Measurements from ENCODE around the gene BIK. TPM values are rescaled to one million over a fixed set of nuclear protein-coding genes. Genes with fewer than 3 reads are reported as not detected.

The BIK gene
- total RNA-seq, 1 donor from 2014 or later, result 66.6 TPM

GRCh38 chr22:43168471-43169309 lies 58.1 kb downstream of the BIK start:
- TF ChIP-seq CTCF (IDR thresholded peaks at IDR 0.05; ENCODE audit: insufficient read depth, low read length, severe bottlenecking), result no peak
- no peak for FAIRE-seq
- H3K4me3 ChIP-seq (ENCODE audit: low read depth, low read length), result no peak overlapping the region
- DNase-seq (ENCODE audit: low read depth), result no peak
- H3K36me3 ChIP-seq (ENCODE audit: control insufficient read depth, insufficient read depth, low read length), result peaks cover 36% of the 10 kb centered on the region
- H3K27me3 ChIP-seq (ENCODE audit: control insufficient read depth, insufficient read depth, low read length), result no peaks in the 10 kb centered on the region

- peaks cover 43% of the 10 kb centered on the region for H3K36me3 ChIP-seq (ENCODE audit: control insufficient read depth, insufficient read depth, low read length)
- no peak overlapping the region for H3K4me3 ChIP-seq (ENCODE audit: low read depth, low read length)
- no peak for TF ChIP-seq CTCF (IDR thresholded peaks at IDR 0.05; ENCODE audit: insufficient read depth, low read length, severe bottlenecking)
- FAIRE-seq, result no peak
- H3K27me3 ChIP-seq (ENCODE audit: control insufficient read depth, insufficient read depth, low read length), result no peaks in the 10 kb centered on the region
- no peak for DNase-seq (ENCODE audit: low read depth)
Observed at GRCh38 chr22:43169310-43170130, 59.0 kb downstream of the BIK start.

- FAIRE-seq (peak; percentile 40), DNase-seq (ENCODE audit: low read depth) (no peak)
- Histone ChIP-seq H3K36me3 (ENCODE audit: control insufficient read depth, insufficient read depth, low read length) (peaks cover 48% of the 10 kb centered on the region), H3K27me3 (ENCODE audit: control insufficient read depth, insufficient read depth, low read length) (no peaks in the 10 kb centered on the region), H3K4me3 (ENCODE audit: low read depth, low read length) (no peak overlapping the region)
- TF ChIP-seq CTCF (IDR thresholded peaks at IDR 0.05; ENCODE audit: insufficient read depth, low read length, severe bottlenecking), result no peak
Observed at GRCh38 chr22:43170131-43170480, 59.6 kb downstream of the BIK start.

GRCh38 chr22:43171019-43171491 lies 60.5 kb downstream of the BIK start:
- Histone ChIP-seq H3K4me3 (ENCODE audit: low read depth, low read length) (no peak overlapping the region), H3K36me3 (ENCODE audit: control insufficient read depth, insufficient read depth, low read length) (peaks cover 50% of the 10 kb centered on the region), H3K27me3 (ENCODE audit: control insufficient read depth, insufficient read depth, low read length) (no peaks in the 10 kb centered on the region)
- FAIRE-seq, result no peak
- no peak for TF ChIP-seq CTCF (IDR thresholded peaks at IDR 0.05; ENCODE audit: insufficient read depth, low read length, severe bottlenecking)
- DNase-seq (ENCODE audit: low read depth), result no peak

GRCh38 chr22:43171607-43172006 lies 61.1 kb downstream of the BIK start:
- peaks cover 53% of the 10 kb centered on the region for H3K36me3 ChIP-seq (ENCODE audit: control insufficient read depth, insufficient read depth, low read length)
- no peak for TF ChIP-seq CTCF (IDR thresholded peaks at IDR 0.05; ENCODE audit: insufficient read depth, low read length, severe bottlenecking)
- FAIRE-seq, result no peak
- no peak for DNase-seq (ENCODE audit: low read depth)
- no peak overlapping the region for H3K4me3 ChIP-seq (ENCODE audit: low read depth, low read length)
- H3K27me3 ChIP-seq (ENCODE audit: control insufficient read depth, insufficient read depth, low read length), result no peaks in the 10 kb centered on the region
